OCI-LY1 (cell line): Measurements from ENCODE around the gene POGK.
"Not testable (repeated sequence)": the region's sequence is repeated elsewhere in the genome, so short reads cannot be mapped to it uniquely, and the experiment has no call there.

Experiments
- H2AFZ ChIP-seq: fragments of 200-600 bp; sonication (generic), shearing (Covaris generic); 2 replicates; pipeline ENCODE4 v1.6.0; 2014; ENCODE audit warnings: antibody characterized with exemption, mild to moderate bottlenecking, low read length
- H3F3A ChIP-seq: fragments of 200-600 bp; sonication (generic), shearing (Covaris generic); 2 replicates; pipeline ENCODE4 v1.6.0; 2014; ENCODE audit warnings: mild to moderate bottlenecking, antibody characterized with exemption, low read length, moderate library complexity; ENCODE audit not compliant: insufficient read depth
- H3K27ac ChIP-seq: fragments of 200-600 bp; sonication (generic); 2 replicates; pipeline ENCODE4 v1.5.1; 2014; ENCODE audit warnings: low read length, mixed run types, mild to moderate bottlenecking, low read depth; ENCODE audit not compliant: poor library complexity, severe bottlenecking
- H3K27me3 ChIP-seq: fragments of 200-600 bp; sonication (generic); 2 replicates; pipeline ENCODE4 v1.6.0; 2014; ENCODE audit warnings: antibody characterized with exemption, mild to moderate bottlenecking, low read length, moderate library complexity; ENCODE audit not compliant: insufficient read depth
- H3K36me3 ChIP-seq: fragments of 200-600 bp; sonication (generic); 2 replicates; pipeline ENCODE4 v1.6.1; 2014; ENCODE audit warnings: mild to moderate bottlenecking, antibody characterized with exemption, low read length, moderate library complexity, mixed read lengths; ENCODE audit not compliant: insufficient read depth
- H3K4me1 ChIP-seq: fragments of 200-600 bp; sonication (generic); 2 replicates; pipeline ENCODE4 v1.5.1; 2014; ENCODE audit warnings: mild to moderate bottlenecking, low read length, moderate library complexity; ENCODE audit not compliant: insufficient read depth, severe bottlenecking
- H3K4me2 ChIP-seq: fragments of 200-600 bp; sonication (generic), shearing (Covaris generic); 2 replicates; pipeline ENCODE4 v1.6.1; 2014; ENCODE audit warnings: low read length
- H3K4me3 ChIP-seq: fragments of 200-600 bp; sonication (generic); 2 replicates; pipeline ENCODE4 v1.5.1; 2014; ENCODE audit warnings: low read length, low read depth, mild to moderate bottlenecking, mixed read lengths; ENCODE audit not compliant: poor library complexity, severe bottlenecking
- H3K79me2 ChIP-seq: fragments of 200-600 bp; shearing (Covaris generic); 2 replicates; pipeline ENCODE4 v1.6.1; 2016; ENCODE audit warnings: mixed run types, low read length, mixed read lengths; ENCODE audit not compliant: insufficient read depth
- H3K9ac ChIP-seq: fragments of 200-600 bp; sonication (generic), shearing (Covaris generic); 2 replicates; pipeline ENCODE4 v1.6.1; 2014; ENCODE audit warnings: mild to moderate bottlenecking, low read length, mixed read lengths
- H3K9me2 ChIP-seq: fragments of 200-600 bp; sonication (generic), shearing (Covaris generic); 2 replicates; pipeline ENCODE4 v1.6.1; 2014; ENCODE audit warnings: low read depth, mild to moderate bottlenecking, low read length, mixed read lengths
- H3K9me3 ChIP-seq: fragments of 200-600 bp; shearing (Covaris generic); 2 replicates; pipeline ENCODE4 v1.6.1; 2014; ENCODE audit warnings: low read length, mixed read lengths
- H4K20me1 ChIP-seq: fragments of 200-600 bp; sonication (generic), shearing (Covaris generic); 2 replicates; pipeline ENCODE4 v1.6.0; 2016; ENCODE audit warnings: mild to moderate bottlenecking, low read length; ENCODE audit not compliant: insufficient read depth
- CTCF ChIP-seq: fragments of 200-600 bp; sonication (generic), shearing (Covaris generic); IDR thresholded peaks from 2 replicates; pipeline ENCODE4 v1.5.1; 2017; ENCODE audit warnings: mild to moderate bottlenecking, antibody characterized with exemption, low read length, moderate library complexity, mixed read lengths
- EZH2 ChIP-seq: fragments of 200-600 bp; sonication (generic), shearing (Covaris generic); IDR thresholded peaks from 2 replicates; pipeline ENCODE4 v1.8.0; 2017; ENCODE audit warnings: borderline replicate concordance, mixed run types, mild to moderate bottlenecking, antibody characterized with exemption, low read length, moderate library complexity, mixed read lengths

The POGK gene

GRCh38 chr1:166875302-166875733, 36.0 kb downstream of the POGK start:
- H2AFZ ChIP-seq: no peak overlapping the region
- H3K36me3 ChIP-seq: peaks cover 13% of the 10 kb centered on the region
- peak overlapping the region; percentile 91 for H3K4me2 ChIP-seq
- H3K9me3 ChIP-seq: no peaks in the 10 kb centered on the region
- H3K9ac ChIP-seq: peak overlapping the region; percentile 80
- no peaks in the 10 kb centered on the region for H3F3A ChIP-seq
- H4K20me1 ChIP-seq: no peaks in the 10 kb centered on the region
- no peak overlapping the region for H3K27ac ChIP-seq
- TF ChIP-seq CTCF (no peak), EZH2 (no peak)
- H3K4me1 ChIP-seq: peaks cover 31% of the 10 kb centered on the region
- no peaks in the 10 kb centered on the region for H3K9me2 ChIP-seq
- peak overlapping the region; percentile 74 for H3K4me3 ChIP-seq
- H3K27me3 ChIP-seq: no peaks in the 10 kb centered on the region
- H3K79me2 ChIP-seq: peaks cover 44% of the 10 kb centered on the region

GRCh38 chr1:166875734-166876539, 36.7 kb downstream of the POGK start, which contains the start of gene TADA1:
Gene TADA1, minus strand, starts transcription at chr1:166876264. Its CDS starts 31 bp downstream, at chr1:166876233.
- peaks cover 13% of the 10 kb centered on the region for H3K36me3 ChIP-seq
- H3K9me3 ChIP-seq: no peaks in the 10 kb centered on the region
- no peaks in the 10 kb centered on the region for H4K20me1 ChIP-seq
- H3K79me2 ChIP-seq: peaks cover 40% of the 10 kb centered on the region
- H3K9ac ChIP-seq: peak within 1 kb of the TSS; percentile 80
- H3K4me3 ChIP-seq: peak within 1 kb of the TSS; percentile 74
- peak within 1 kb of the TSS; percentile 76 for H2AFZ ChIP-seq
- H3K27ac ChIP-seq: peak within 1 kb of the TSS; percentile 51
- no peaks in the 10 kb centered on the region for H3K27me3 ChIP-seq
- peaks cover 31% of the 10 kb centered on the region for H3K4me1 ChIP-seq
- no peak for TF ChIP-seq EZH2
- no peak; the same call in 1 of the 2 replicates for TF ChIP-seq CTCF
- H3K9me2 ChIP-seq: no peaks in the 10 kb centered on the region
- H3F3A ChIP-seq: no peaks in the 10 kb centered on the region
- peak within 1 kb of the TSS; percentile 91 for H3K4me2 ChIP-seq

GRCh38 chr1:166876540-166876838, 37.2 kb downstream of the POGK start:
- peak overlapping the region; percentile 74 for H3K4me3 ChIP-seq
- no peak for TF ChIP-seq EZH2
- TF ChIP-seq CTCF: peak; percentile 32
- H3K4me1 ChIP-seq: peaks cover 31% of the 10 kb centered on the region
- peaks cover 13% of the 10 kb centered on the region for H3K36me3 ChIP-seq
- no peaks in the 10 kb centered on the region for H3F3A ChIP-seq
- no peaks in the 10 kb centered on the region for H4K20me1 ChIP-seq
- peak overlapping the region; percentile 77 for H3K4me2 ChIP-seq
- no peak overlapping the region for H3K27ac ChIP-seq
- H3K9me2 ChIP-seq: no peaks in the 10 kb centered on the region
- H3K79me2 ChIP-seq: peaks cover 34% of the 10 kb centered on the region
- H2AFZ ChIP-seq: peak overlapping the region; percentile 76
- H3K9ac ChIP-seq: peak overlapping the region; percentile 67
- H3K9me3 ChIP-seq: no peaks in the 10 kb centered on the region
- no peaks in the 10 kb centered on the region for H3K27me3 ChIP-seq

- not testable (repeated sequence) for H4K20me1 ChIP-seq, H2AFZ ChIP-seq, H3K9ac ChIP-seq, H3K9me3 ChIP-seq, H3F3A ChIP-seq, H3K4me3 ChIP-seq, H3K27ac ChIP-seq, H3K27me3 ChIP-seq, H3K9me2 ChIP-seq, H3K36me3 ChIP-seq, H3K4me2 ChIP-seq
- Histone ChIP-seq H3K79me2 (peaks cover 22% of the 10 kb centered on the region), H3K4me1 (peaks cover 30% of the 10 kb centered on the region)
Observed at GRCh38 chr1:166878173-166878917, 39.1 kb downstream of the POGK start.
